ENCODE results near the gene TAAR5.

GRCh38 chr6:132552372-132552771 is 37.2 kb downstream of the TAAR5 start, which contains the start of gene TAAR8:
- TF ChIP-seq, protein P1, sequence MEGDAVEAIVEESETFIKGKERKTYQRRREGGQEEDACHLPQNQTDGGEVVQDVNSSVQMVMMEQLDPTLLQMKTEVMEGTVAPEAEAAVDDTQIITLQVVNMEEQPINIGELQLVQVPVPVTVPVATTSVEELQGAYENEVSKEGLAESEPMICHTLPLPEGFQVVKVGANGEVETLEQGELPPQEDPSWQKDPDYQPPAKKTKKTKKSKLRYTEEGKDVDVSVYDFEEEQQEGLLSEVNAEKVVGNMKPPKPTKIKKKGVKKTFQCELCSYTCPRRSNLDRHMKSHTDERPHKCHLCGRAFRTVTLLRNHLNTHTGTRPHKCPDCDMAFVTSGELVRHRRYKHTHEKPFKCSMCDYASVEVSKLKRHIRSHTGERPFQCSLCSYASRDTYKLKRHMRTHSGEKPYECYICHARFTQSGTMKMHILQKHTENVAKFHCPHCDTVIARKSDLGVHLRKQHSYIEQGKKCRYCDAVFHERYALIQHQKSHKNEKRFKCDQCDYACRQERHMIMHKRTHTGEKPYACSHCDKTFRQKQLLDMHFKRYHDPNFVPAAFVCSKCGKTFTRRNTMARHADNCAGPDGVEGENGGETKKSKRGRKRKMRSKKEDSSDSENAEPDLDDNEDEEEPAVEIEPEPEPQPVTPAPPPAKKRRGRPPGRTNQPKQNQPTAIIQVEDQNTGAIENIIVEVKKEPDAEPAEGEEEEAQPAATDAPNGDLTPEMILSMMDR (IDR thresholded peaks at IDR 0.05) = no peak
- TF ChIP-seq POLR2A (IDR thresholded peaks at IDR 0.05) = no peak
